Activated naive CD8-positive, alpha-beta T cell treated with anti-CD3 and anti-CD28 coated beads, Interleukin-2, amount 50 U/mL, for 16 hours (primary cell): Measurements from ENCODE around the gene FOXP1.

Experiments used
- DNase-seq: peaks from one replicate; pipeline ENCODE4 v3.0.0-alpha.2; 2020; ENCODE audit warnings: low read depth, low spot score

Gene FOXP1

DNA sequence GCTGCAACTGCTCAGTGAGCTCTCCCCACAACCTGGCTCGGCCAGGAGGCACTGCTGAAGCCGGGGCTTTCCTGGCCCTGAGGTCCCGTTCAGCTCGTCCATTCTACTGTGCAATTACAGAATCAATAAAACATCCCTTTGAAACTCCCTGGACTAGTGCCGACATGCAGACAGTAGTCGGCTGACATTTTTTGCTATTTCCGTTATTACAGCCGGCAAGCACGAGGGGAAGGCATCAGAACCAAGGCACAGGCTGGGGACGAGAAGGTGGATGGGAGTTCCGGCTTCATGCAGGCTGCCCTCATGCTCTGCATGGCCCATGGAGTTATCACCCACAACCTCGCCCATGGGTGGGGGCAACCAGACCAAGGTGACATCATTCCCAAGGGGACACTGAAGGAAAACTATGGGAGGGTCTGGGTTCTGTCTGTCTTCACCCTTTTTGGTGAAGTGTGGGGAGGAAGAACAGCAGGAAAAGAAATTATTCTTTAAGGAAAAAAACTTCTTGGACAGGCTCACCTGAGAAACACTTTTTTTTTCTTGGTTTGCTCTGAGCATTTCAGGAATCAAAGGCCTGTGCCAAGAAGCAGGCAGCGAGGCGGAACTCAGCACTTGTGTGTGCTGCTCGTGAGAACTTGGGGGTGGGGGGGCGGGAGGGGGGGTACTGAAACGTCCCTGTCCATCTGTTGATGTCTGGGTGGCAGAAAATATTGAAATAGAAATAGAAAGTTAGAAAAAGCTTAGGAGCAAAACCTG lies 154.5 kb downstream of the FOXP1 start:
- no peak for DNase-seq

DNA sequence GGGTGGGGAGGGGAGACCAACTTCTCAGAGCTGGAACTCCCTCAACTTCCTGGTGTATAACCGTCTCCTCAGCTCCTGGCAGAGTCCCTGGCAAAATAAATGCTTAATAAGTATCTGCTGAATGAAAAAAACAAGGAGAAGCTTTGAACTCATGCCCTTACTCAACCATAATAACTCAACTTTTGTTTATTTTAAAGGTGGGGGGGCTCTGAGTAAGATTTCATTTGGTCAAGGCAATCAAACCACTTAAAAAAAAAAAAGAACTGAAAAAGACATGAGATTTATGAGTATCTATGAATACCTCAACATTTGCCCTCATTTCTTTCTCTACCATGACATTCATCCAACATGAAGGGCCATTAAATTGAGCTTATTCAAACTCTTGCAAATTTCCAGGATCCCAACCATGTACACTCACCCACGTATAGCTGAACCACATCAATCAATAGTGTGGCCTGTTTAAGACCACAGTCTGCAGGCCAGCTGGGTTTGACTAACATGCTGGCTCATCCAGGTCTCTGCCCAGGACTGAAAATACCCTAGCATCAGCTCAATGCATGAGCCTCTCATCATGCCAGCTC lies 157.9 kb downstream of the FOXP1 start:
- no peak for DNase-seq

DNA sequence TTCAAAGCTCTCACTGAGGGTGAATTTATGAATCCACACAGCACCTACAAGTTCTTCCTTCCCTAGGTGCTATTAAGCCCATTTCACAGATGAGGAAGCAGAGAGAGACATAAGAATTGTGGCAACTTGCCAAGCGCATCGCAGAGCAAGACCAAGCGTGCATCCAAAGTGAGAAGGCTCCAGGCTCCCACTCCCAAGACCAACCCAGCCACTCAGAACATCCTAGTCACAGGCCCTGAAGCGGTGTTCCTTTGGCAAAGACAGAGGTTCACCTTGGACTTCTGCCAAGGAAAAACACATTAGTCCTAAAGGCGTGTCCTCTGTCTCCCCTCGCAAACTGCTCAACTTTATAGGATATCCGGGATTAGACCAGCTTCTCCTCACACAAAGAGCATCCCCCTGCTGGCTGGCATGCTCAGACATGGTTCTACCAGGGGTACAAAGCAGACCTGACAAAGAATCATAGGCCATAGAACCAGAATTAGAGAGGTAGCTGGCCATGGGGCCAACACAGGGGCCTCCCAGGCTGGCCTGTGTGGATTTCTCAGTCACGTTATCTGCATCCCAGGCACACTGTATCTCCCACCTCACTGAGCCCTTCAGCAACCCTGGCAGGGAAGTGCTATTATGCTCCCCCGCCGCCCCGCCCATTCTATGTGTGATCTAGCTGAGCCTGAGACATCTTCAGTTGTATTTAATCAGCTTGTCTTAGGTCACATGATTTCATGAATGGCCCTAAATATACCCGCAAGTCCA lies 160.2 kb downstream of the FOXP1 start:
- DNase-seq = no peak

DNA sequence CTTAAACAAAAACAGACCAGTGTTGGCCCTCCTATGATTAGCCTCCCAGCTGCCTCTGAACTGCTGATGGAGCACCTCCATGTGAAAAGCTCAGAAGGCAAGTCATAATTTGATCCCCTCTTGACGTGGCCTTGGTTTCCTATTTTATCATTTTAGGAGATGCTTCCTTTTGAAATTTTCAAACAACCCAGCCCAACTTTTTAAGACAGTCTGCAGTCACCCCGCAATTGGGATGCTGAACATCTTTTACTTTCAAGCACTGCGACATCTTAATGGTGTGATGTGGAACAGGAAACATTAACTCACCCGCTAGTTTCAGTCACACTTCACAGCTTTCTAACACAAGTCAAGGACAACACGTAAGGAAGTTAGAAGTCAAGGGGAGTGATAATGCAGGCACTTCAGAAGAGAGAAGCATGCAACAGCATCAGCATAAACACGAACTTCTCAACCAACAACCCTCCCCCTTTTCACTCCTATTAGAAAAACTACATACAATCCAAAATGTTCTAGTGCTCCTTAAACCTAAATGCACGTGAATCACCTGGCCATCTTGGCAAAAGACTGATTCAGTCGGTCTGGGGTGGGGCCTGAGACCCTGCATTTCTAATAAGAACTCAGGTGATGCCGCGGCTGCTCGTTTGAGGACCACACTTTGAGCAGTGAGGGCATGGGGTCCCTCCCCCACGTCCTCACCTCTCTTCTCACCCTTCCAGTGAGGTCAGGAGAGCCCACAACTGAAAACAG lies 161.5 kb downstream of the FOXP1 start:
- no peak for DNase-seq

DNA sequence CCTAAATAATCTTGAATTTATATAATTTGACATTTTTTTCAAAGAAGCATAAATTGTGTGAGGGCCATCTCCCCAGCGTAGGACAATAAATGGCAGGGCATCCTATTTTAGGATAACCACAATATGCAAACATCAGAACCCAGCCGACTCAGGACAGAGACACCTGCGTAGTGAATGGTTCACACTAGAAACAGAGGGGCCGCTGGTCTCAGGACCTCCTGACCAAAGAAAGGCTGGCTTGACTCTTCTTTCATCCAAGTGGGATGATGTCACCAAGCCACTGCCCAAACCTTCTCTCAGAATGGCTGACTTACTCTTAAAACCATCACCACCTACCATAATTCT lies 162.1 kb downstream of the FOXP1 start:
- DNase-seq = no peak

DNA sequence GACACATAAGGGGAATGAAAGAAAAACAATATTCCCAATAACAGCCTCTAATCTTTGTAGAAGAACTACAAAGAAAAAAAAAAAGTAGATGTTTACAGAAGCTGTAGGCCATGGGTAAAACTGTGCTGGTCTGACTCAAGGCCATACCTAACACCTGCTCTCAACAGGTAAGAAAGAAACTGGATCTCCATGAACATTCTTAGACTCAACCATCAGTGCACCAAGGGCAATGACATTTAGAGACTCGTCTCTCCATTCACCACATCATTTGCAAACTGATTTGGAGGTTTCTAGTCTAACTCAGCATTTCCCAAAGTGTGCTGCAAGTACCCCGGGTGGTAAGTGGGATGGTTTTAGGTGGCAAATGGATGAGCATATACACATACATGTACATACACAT lies 164.2 kb downstream of the FOXP1 start:
- no peak for DNase-seq

DNA sequence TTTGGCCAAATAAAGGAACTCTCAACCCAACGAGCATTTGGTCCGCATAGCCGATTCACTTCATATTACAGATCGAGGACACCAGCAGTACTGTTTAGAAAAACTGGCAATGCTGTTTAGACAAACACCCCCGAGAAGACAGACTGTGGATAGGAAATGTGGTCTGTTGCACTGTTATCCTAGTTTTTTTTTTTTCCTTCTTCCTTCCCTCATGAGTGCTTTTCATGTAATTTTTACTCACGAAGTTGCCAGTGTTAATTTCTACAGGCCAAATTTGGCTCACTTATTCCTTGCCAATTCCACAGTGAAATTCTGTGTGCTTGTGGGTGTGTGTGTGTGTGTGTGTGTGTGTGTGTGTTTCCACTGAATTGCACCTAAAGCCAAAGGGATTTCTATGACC lies 165.7 kb downstream of the FOXP1 start:
- no peak for DNase-seq

DNA sequence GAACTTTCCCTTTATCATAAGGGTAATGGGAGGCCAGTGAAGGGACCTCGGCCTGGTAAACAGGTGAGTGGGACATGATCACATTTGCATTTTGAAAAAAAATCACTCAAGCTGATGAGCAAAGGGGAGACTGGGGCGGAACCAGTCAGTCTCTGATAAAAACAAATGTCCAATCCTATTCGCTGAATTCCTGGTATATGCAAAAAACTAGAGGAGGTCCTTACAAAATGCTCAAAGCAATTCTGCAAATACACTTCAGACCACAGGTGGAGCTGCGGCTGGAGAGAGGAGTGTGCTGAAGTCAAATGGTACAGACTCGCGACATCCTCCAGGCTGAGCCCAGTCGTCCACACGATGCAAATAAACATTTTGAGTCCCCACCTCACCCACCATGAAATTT lies 166.7 kb downstream of the FOXP1 start:
- no peak for DNase-seq

DNA sequence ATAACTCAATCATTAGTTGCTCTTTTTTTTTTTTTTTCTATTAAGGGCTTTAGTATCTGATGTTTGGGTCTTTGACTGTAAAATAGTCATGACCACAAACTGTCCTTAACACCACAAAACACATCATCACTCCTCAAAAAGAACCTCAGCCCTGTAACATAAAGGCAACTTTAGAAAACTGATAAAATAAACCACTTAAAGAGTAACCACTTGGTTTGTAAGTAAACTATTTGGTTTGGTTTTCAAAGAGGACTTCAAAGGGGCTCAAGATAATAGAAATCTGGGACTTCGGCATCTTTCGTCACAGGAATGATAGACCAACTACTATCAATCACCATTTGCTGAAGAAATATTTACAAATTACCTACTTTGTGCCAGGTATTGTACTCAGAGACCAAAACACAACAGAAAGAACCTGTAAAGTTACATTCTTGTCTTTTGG lies 167.8 kb downstream of the FOXP1 start:
- DNase-seq = no peak

DNA sequence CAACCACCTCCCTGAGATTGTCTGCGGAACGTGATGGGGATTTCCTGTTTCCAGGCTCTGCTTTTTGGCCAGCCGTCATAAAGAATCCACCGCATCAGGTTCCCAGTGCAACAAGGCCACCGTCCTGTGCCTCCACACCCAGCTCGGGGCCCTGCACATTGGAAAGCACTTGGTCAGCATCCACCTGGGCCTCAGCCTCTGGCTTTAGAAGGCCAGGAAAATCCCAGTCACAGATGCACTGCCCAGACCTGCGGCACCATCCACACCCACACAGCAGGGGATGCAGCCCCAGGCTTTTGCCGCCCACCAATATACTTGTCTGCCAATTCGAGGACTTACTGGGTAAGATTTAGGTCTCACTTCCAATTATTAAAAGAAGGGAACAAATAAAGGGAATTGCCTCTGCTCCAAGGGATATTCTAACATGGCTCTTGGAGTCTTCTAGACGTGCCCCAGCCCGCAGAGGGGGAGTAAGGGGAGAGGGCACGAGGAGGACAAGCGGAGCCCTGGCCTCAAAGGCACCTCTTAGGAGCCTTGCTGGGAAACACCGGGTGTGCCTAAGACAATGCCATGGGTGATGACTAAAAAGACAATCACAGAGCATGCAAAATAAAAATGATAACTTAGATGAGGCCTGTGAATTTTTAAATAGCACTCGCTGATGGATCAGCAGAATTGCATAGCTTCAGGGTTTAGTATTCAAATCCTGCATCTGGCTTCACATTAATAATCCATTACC lies 169.2 kb downstream of the FOXP1 start:
- DNase-seq = no peak

DNA sequence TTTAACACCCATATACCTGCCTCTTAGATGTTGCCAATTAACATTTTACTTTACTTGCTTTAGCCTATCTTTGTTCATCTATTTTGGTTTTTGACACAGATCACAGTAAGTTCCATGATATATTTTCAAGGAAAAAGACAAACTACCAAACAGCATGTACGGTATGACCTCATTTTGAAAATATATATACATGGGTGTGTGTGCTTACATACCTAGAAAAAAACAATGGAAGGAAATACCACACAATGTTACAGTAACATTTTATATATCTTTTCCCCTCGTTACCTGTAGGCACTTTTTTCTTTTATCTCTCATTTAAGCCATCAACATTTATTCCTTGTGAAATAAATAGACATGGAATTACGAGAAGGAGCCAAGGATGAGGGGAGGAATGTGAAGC lies 170.0 kb downstream of the FOXP1 start:
- DNase-seq = no peak

DNA sequence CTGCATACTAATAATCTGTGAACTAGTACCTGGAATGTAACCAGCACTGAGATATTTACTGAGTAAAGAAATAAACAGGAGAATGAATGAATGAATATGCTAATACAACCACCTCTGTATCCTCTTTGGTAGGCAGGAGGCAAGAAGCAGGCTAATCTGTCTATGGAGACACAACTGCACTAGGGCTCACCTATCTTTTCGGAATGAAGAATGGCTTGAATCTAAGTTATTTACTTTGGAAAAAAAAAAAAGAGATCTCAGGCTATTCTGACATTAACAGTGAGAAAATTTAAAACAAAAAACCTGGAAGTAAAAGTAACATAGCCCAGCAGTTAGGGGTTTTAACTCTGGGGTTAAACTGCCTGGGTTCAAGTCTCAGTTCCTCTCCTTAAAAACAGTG lies 174.2 kb downstream of the FOXP1 start:
- DNase-seq = no peak

DNA sequence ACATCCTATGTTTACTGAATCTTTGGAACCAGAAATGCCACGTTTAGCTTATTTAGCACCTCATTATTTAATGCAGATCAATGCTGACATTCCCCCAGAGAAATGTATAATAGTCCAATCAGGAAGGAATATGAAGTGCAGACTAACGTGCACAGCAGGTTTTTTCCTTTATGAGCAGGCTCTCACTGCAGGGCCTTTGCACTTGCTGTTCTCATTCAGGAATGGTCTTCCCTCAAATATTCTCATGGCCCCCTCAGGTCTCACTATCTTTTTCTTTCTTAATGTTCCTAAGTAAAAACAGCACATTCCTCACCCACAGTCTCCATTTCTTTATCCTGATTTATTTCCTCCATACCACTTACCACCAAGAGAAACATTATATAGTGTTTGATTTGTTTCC lies 174.6 kb downstream of the FOXP1 start:
- no peak for DNase-seq

DNA sequence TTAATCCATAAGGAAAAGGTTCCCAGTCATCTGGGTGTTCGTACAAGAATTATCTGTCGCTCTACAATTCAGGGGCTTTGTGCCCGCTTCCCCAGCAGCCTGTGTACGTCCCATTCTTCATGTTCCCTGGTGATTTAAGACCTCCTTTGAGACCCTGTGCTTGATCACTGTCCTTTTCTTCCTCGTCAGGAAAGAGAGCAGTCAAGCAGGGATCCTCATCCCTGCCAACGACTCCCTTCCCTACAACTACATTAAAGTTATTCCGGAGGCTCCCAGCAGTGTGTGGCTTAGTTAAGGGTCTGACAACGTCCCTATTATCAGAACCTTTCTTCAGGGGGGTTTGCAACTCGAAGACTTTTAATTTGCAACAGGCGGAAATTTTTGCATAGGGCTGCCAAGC lies 175.7 kb downstream of the FOXP1 start:
- no peak for DNase-seq

DNA sequence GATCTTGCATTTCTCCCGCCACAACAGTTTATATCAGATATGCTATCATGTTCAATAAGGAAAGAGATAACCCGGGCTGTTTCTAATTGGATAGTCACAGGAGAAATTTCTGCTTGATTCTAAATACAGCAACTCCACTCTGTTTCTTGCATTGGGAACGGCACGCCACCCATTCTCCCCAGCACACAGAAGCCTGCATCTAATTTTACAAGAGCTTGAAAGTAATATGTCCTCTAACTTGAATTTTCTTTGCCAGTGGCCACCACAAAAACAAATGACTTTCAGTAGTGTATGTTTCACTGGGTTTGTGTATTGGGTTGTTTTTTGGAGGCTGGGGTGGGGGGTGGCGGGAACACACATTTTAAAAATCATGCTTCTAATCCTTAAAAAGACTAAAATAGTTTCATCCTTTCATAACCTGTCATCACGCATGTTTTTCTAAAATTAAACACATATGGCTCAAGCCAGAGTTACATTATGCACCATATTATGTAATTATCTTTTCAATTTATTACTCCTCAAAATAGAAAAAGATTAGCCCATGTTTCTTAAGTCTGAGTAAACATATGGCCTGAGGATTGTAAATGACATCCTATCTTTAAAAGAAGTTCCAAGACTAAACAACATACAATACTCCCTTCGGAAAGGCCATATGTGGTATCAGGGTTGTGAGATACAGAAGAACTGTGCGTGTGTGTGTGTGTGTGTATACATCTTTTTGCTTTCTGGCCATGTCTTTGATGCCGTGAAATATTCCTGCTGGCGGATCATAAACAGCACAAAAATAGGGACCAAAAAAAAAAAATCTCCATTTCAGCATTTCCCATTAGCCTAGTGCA lies 176.3 kb downstream of the FOXP1 start:
- DNase-seq = no peak

DNA sequence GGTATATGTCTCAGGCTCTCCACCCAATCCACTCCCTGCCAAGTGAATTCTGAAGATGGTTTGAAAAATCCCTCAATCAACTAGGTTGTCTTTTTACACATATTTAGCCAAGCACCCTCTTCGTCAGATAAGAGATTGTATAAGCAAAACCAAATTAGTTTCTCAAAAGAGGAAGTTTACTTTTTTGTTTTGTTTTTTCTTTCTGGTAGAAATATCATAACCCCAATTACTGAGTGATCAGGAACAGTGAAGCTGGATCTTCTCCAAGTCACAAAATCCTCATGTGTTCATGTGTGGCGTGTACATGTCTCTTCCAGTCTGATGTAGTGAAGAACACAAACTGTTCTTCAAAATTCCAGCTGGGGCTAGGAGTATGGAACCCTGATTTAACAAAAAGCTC lies 180.6 kb downstream of the FOXP1 start:
- DNase-seq = no peak

DNA sequence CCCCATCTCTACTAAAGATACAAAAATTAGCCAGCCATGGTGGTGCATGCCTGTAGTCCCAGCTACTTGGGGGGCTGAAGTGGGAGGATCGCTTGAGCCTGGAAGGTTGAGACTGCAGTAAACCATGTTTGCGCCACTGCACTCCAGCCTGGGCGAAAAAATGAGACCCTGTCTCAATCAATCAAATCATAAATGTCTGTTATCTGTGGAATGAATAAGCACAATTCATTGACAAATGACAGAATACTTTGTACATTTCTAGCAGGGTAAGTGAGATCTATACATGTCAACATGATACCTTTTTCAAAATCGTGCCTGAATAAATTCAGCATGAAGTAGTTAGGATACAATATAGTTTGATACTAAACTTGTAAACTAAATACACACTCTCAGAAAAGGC lies 181.2 kb downstream of the FOXP1 start:
- no peak for DNase-seq

DNA sequence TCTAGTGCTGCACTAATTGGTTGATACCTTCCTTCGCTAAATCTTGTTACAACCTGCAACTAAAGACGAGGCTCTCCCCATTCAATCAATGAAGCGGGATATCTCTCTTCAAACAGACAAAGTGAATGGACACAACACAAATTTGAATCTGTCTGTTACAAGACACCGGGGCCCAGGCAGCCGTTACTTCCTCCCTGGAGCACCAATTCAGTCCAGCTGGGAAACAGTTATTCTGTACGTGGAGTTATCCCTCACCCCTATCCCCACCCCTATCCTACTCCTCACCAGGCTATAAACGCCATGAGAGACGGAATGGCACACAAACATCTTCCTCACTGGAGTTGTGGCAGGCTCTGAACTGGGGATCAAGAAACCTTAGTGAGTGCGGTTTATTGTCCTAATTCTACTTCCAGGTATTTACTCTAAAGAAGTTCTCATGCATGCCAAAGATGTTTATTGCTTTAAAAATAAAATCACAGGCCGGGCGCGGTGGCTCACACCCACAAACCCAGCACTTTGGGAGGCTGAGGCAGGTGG lies 181.8 kb downstream of the FOXP1 start:
- DNase-seq = no peak

DNA sequence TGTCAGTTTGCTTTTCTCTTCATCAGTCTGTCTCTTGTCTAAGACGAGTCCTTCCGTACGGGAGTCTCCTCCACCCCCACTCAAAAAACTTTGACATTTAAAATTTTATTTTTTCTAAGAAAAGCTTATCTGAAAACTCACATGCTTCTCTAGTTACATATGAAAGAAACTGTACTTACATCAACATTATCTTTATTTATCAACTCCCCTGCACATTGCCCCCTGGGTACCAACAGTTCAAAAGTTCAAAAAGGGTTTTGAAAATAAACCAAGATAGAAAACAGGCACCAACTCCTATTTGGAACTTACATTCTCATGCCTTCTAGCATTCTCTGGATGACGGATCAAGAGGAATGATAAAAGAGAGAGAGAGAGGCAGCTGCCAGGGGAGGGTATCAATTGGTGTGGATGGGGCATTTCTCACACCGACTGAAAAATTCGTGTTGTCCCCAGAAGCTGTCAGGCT lies 182.5 kb downstream of the FOXP1 start:
- no peak for DNase-seq

DNA sequence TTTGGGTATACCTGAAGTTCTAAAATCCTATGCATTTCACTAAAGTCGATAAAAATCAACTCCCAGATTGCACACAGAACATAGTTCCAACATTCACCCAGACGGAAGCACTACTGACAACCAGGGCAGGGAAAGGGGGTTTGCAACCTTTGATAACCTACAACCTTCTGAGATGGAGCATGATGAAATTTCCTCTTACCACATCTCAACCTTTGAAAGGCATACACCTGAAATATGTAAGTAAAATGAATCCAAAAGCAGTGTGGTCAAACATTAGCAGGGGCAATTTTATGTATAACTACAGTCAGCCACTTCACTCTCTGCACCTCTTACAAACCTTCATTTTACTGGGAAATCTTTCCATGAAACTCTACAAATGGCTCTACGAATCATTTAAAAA lies 184.1 kb downstream of the FOXP1 start:
- DNase-seq = no peak
